Skeletal muscle tissue (tissue), 4 donors: Measurements from ENCODE around the gene SPOP. TPM values are rescaled to one million over a fixed set of nuclear protein-coding genes. Genes with fewer than 3 reads are reported as not detected.

Experiments
- H3K27ac ChIP-seq: one replicate; pipeline ENCODE4 v1.7.0; 2013; ENCODE audit warnings: mild to moderate bottlenecking, low read depth, low read length, inconsistent platforms
- H3K27me3 ChIP-seq, 3 donors: one replicate each; pipeline ENCODE4 v1.7.0; 2013; ENCODE audit warnings: low read length in 3 of 3; ENCODE audit not compliant: control insufficient read depth in 3 of 3, insufficient read depth in 3 of 3
- H3K36me3 ChIP-seq, 3 donors: one replicate each; pipeline ENCODE4 v1.7.0; 2013; ENCODE audit warnings: low read length in 3 of 3; ENCODE audit not compliant: control insufficient read depth in 3 of 3, insufficient read depth in 3 of 3
- H3K4me1 ChIP-seq, 3 donors: one replicate each; pipeline ENCODE4 v1.7.0; 2013; ENCODE audit warnings: low read length in 3 of 3, mild to moderate bottlenecking in 3 of 3; ENCODE audit not compliant: control insufficient read depth in 3 of 3, insufficient read depth in 3 of 3
- H3K4me3 ChIP-seq, 3 donors: one replicate each; pipeline ENCODE4 v1.7.0; 2013; ENCODE audit warnings: low read length in 3 of 3
- H3K9ac ChIP-seq, 3 donors: one replicate each; pipeline ENCODE4 v1.7.0; 2013; ENCODE audit warnings: low read length in 3 of 3, mild to moderate bottlenecking in 3 of 3, moderate library complexity in 2 of 3, low read depth in 1 of 3
- H3K9me3 ChIP-seq, 3 donors: one replicate each; pipeline ENCODE4 v1.7.0; 2013; ENCODE audit warnings: low read length in 3 of 3; ENCODE audit not compliant: control insufficient read depth in 3 of 3
- total RNA-seq: library from RNA; depleted of rRNA; stranded (reverse); fragments of >200 nt; gene quantifications from one replicate; pipeline ENCODE4 v1.2.3, GENCODE V29; 2014
- donor health status: Osteomylitis.

The SPOP gene
- total RNA-seq, 1 donor from 2014 or later = 61.6 TPM

DNA sequence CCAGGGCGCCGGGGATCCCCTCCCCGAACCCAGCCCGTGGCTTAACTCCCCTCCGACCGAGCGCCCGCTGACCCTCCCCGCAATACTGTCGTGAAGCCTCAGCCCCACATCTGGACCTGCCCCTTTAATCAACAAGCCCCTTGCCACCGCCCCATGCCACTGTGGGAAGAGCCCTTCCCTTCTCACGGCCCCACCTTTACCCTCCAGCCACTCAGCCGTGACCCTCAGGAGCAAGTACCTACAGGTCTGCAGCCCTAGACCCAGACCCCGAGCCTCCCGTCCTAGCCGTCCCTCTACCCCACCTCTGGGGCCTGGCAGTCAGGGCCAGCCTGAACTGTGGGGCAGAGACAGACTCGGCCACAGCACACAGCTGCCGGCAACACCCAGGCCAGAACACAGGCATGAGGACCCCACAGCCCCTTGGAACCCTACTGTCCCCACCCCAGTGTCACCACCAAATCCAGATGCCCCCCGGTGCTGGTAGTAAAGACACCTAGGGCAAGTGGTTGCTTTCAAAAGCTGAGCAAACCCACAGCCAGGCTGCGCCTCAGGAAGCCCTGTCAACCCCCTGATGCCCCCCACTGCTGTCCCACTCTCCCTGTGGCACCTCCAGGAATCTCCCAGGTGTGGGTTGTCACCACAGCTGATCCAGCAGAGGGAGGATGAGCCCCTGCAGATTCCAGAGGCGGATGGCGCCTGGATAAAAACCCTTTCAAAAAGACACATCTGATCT, 100.8 kb downstream of the SPOP start:
- Histone ChIP-seq H3K4me1 (peaks cover 13 to 31% (median 15%) of the 10 kb centered on the region in 3 donors), H3K36me3 (no peaks in the 10 kb centered on the region), H3K27ac (peak overlapping the region; percentile 7), H3K27me3 (peaks cover 0 to 5% (median 5%) of the 10 kb centered on the region in 3 donors), H3K9me3 (no peaks in the 10 kb centered on the region), H3K9ac (peak overlapping the region; percentile 61 to 83 (median 66)), H3K4me3 (peak overlapping the region; percentile 66 to 74 (median 70))

DNA sequence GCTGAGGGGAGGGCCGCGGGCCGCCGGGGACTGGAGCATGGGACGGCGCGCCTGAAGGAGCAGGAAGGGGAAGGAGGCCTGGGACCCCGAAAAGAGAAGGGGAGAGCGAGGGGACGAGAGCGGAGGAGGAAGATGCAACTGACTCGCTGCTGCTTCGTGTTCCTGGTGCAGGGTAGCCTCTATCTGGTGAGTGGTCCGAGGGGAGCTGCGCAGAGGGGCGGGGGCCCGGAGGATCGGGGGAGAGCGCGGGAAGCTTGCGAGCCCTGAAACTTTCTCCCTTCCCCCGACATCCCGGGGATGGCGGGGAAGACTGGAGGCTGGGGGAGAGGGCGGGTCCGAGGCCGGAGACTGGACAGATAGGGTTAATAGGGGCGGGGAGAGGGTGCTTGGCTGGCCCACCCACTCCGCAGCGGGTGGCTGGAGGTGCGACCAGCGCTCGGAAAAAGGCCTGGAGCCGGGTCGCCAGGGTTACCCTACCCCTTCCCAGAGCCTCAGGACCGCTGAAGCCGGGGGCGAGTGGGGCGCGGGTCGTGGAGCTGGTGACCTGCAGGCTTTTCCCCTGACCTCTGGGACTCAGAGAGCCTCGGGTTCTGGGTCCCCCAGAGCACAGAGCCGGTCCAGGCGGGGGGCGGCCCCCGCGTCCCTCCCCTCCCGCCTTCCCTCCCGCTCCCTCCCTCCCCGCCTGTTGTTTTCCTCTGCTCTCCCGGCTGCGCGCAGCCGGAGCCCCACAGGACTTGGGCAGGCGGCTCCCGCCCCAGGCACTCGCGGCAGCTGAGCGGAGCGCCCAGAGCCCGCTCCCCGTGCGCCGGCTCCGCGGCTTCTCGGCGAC, 101.6 kb downstream of the SPOP start:
- Histone ChIP-seq H3K27me3 (peaks cover 0 to 5% (median 5%) of the 10 kb centered on the region in 3 donors), H3K36me3 (no peaks in the 10 kb centered on the region), H3K4me1 (peaks cover 13 to 31% (median 15%) of the 10 kb centered on the region in 3 donors), H3K4me3 (peak overlapping the region; percentile 66 to 74 (median 70)), H3K9ac (peak overlapping the region; percentile 61 to 83 (median 66)), H3K9me3 (no peaks in the 10 kb centered on the region), H3K27ac (peak overlapping the region; percentile 7)

DNA sequence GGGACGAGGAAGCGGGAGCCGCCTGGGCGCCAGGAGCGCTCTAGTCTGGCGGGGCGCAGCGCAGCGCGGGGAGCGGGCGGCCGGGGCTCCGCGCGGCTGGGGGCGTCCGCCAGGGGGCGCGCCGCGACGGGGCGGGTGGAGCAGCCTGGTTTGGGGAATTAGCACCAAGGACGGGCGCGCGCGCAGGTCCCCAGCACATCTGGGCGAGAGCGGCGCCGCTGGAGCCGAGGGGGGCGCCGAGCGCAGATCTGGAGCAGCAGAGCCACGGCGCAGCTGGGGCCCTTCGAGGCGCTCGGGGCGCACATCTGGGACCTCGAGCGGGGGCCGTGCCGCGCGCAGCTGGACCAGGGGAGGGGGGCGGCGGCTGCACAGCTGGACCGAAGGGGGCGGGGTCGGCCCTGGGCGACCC, 102.2 kb downstream of the SPOP start, which contains the start of gene NXPH3:
Gene NXPH3, plus strand, starts transcription at position 193 of the 409 bp plus-strand sequence. CDS start 349 bp downstream, outside the sequence.
- Histone ChIP-seq H3K4me1 (peaks cover 13 to 31% (median 15%) of the 10 kb centered on the region in 3 donors), H3K9me3 (no peaks in the 10 kb centered on the region), H3K36me3 (no peaks in the 10 kb centered on the region), H3K4me3 (peak within 1 kb of the TSS; percentile 66 to 74 (median 70)), H3K27me3 (peaks cover 0 to 5% (median 5%) of the 10 kb centered on the region in 3 donors), H3K27ac (peak within 1 kb of the TSS; percentile 7), H3K9ac (peak within 1 kb of the TSS; percentile 61 to 83 (median 66))

DNA sequence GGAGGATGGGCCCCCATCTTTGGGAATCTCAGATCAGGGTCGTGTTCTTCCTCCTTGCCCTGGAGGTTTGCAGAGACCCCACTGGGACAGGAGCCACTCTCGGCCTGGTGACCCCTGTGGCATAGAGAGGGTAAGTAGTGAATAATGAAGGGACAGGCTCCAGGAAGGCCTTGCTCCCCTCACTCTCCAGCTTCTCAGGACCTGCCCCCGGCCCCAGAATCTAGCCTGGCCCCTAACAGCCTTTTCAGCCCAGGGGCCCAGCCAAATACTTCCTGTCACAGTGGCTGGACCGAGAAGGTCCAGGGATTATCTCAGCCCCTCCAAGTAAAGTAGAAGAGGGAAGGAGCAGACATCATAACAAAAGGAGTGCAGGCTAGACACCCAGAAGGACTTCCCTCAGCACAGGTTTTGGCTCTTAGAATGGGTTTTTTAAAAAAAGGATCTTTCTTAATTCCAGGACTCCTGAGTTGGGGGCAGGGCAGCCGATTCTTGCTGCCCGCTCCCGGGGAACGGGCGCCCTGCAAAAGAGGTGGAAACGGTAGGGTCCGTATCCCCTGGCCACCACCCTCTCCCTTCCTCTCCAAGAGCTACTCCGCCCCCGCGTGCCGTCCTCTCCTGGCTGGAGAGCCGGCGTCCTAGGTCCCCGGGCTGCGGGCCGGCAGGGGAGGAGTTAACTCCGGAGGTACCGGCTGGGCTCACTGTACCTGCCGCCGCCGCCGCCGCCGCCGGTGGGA, 102.8 kb downstream of the SPOP start:
- H3K9me3 ChIP-seq = no peaks in the 10 kb centered on the region
- H3K4me1 ChIP-seq = peaks cover 16 to 33% (median 17%) of the 10 kb centered on the region in 3 donors
- peak overlapping the region in 1 of 3 donors; percentile 45 for H3K9ac ChIP-seq
- peak overlapping the region in 1 of 3 donors; percentile 30 for H3K4me3 ChIP-seq
- no peak overlapping the region for H3K27ac ChIP-seq
- no peaks in the 10 kb centered on the region for H3K36me3 ChIP-seq
- peaks cover 0 to 5% (median 5%) of the 10 kb centered on the region in 3 donors for H3K27me3 ChIP-seq

DNA sequence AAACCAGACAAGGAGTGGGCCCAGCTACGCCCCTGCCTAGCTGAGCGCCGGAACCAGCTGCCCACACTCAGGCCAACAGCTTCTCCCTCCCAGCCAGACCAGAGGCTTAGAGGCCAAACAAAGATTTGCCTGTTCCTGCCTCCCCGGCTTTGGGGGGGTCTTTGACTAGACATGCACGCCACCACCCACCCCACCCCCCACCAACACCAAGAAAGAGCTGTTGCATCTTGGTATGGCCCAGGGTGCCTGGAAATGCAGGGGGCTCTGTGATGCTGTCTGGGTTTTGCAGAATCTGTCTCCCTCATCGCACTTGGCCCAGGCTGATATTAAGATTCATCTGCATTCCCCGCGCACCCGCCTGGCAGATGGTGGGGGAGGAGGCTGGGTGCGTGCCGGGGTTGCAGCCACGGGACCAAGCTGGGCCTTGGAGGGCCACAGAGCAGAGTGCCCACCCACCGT, 103.5 kb downstream of the SPOP start:
- no peak overlapping the region for H3K27ac ChIP-seq
- no peak overlapping the region for H3K9ac ChIP-seq
- H3K4me3 ChIP-seq = no peak overlapping the region
- H3K9me3 ChIP-seq = no peaks in the 10 kb centered on the region
- H3K27me3 ChIP-seq = peaks cover 0 to 5% (median 5%) of the 10 kb centered on the region in 3 donors
- peaks cover 17 to 34% (median 21%) of the 10 kb centered on the region in 3 donors for H3K4me1 ChIP-seq
- no peaks in the 10 kb centered on the region for H3K36me3 ChIP-seq

DNA sequence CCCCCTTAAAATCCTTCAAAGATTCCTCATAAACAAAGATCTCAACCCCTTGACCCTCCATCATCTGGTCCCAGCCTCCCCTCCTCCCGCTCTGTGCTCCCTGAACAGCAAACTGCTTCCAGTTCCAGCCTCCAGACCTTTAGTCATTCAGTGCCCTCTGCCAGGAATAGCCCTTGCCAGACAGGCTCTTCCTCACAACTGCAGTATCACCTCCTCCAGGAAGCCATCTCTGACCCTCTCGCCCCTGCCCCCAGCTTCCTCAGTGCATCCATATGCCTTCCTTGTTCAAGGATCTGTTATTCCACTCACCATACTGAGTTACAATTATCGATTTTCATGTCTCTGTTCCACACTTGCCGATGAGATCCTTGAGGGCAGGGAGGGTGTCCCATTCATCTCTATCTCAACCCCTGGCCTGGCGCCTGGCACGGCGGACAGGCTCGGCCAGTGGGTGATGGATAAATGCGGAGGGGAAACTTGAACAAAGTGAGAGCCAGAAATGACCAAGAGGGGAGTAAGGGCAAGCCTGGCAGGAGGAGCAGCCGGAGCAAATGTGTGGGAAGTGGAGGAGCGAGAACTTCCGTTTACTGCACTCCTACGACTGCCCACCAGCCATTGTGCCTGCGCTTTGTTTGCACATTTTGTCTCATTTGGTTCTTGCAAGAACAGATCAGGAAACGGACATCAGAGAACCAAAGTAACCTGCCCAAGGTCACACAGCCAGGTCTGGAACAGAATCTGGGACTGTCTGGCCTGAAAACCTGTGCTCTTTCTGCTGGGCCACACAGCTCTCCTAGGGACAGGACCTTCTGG, 104.2 kb downstream of the SPOP start:
- H3K27ac ChIP-seq = no peak overlapping the region
- peaks cover 17 to 34% (median 21%) of the 10 kb centered on the region in 3 donors for H3K4me1 ChIP-seq
- H3K36me3 ChIP-seq = no peaks in the 10 kb centered on the region
- H3K27me3 ChIP-seq = peaks cover 0 to 5% (median 5%) of the 10 kb centered on the region in 3 donors
- no peak overlapping the region for H3K9ac ChIP-seq
- no peak overlapping the region for H3K4me3 ChIP-seq
- no peaks in the 10 kb centered on the region for H3K9me3 ChIP-seq

DNA sequence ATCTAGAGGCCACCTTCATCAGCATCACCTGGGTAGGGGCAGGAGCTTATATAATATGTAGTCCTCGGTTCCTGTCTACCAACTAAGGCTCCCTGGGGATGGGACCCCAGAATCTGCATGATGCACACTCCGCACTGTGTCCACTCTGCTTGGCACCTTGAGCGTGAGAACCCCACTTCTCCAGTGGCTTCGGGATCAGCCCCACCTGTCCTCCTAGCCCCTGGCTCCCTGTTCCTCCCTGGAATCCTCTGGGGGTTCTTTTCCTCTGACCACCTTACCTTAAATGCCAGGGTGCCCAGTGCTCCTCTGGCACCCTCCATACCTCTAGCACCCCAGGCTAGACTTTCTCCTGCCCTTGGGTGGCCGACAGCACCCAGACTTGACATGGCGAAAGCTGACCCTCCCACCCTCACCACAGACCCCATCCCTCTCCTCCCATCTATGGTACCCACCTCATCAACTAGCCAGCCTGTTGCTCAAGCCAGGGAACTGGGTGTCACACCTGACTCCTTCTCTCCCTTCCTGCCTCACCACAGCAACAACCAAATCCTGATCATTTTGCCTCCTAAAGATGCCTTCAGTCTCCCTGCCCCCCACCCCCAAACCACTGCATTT, 105.0 kb downstream of the SPOP start:
- H3K27ac ChIP-seq = no peak overlapping the region

DNA sequence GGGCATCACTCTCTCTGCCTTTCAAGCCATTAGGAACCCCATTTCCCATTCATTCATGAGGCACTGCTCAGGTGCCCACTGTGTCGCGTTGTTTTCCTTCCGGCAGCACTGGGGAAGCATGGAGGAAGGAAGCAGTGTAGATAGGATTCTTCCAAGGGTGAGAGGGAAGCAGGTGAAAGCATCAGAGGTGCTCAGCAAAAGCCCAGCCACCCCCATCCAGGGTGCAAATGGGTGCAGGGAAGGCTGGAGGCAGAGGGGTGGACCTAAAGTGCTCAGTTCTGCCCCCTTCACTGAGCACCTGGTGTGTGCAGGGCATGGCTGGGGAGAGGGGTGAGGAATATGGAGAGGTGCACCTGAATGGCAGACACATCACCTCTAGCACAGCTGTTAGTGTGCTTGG, 105.7 kb downstream of the SPOP start:
- Histone ChIP-seq H3K9ac (no peak overlapping the region), H3K36me3 (no peaks in the 10 kb centered on the region), H3K4me1 (peaks cover 20 to 42% (median 26%) of the 10 kb centered on the region in 3 donors), H3K9me3 (no peaks in the 10 kb centered on the region), H3K27ac (no peak overlapping the region), H3K27me3 (peaks cover 0 to 4% (median 1%) of the 10 kb centered on the region in 3 donors), H3K4me3 (no peak overlapping the region)

More for the DNA sequence above, 105.0 kb downstream of the SPOP start:
- no peaks in the 10 kb centered on the region for H3K36me3 ChIP-seq
- no peaks in the 10 kb centered on the region for H3K9me3 ChIP-seq
- H3K27me3 ChIP-seq = peaks cover 0 to 5% (median 5%) of the 10 kb centered on the region in 3 donors
- H3K4me1 ChIP-seq = peaks cover 23 to 40% (median 25%) of the 10 kb centered on the region in 3 donors
- no peak overlapping the region for H3K9ac ChIP-seq
- H3K4me3 ChIP-seq = no peak overlapping the region
